GM23338 (cell line): ENCODE results near the gene INO80C. TPM values are rescaled to one million over a fixed set of nuclear protein-coding genes. Genes with fewer than 3 reads are reported as not detected.

Experiments
- ATAC-seq: fragments of 200-7000 bp; cut with Tn5 transposase; 3 replicates; pipeline ENCODE4 v1.9.1; 2020
- DNase-seq: peaks from one replicate; pipeline ENCODE4 v3.0.0-alpha.2; 2015; ENCODE audit warnings: low spot score
- H2AFZ ChIP-seq: fragments of 200-600 bp; sonication (generic); 2 replicates; pipeline ENCODE4 v1.8.0; 2016; ENCODE audit warnings: antibody characterized with exemption, mild to moderate bottlenecking, moderate library complexity
- H3F3A ChIP-seq: fragments of 200-600 bp; sonication (generic); replicated peaks from 2 replicates; pipeline ENCODE4 v1.8.0; 2017; ENCODE audit warnings: antibody characterized with exemption, mixed run types, low read depth
- H3K27ac ChIP-seq: fragments of 200-600 bp; sonication (generic); 2 replicates; pipeline ENCODE4 v1.6.1; 2016; ENCODE audit warnings: low read depth
- H3K27me3 ChIP-seq: fragments of 200-600 bp; sonication (generic); 2 replicates; pipeline ENCODE4 v1.8.0; 2016; ENCODE audit warnings: mild to moderate bottlenecking, mixed run types, moderate library complexity; ENCODE audit not compliant: insufficient read depth
- H3K36me3 ChIP-seq: fragments of 200-600 bp; sonication (generic); 2 replicates; pipeline ENCODE4 v1.8.0; 2016; ENCODE audit warnings: mild to moderate bottlenecking; ENCODE audit not compliant: insufficient read depth
- H3K4me1 ChIP-seq: fragments of 200-600 bp; sonication (generic); 2 replicates; pipeline ENCODE4 v1.8.0; 2016; ENCODE audit warnings: mild to moderate bottlenecking, moderate library complexity; ENCODE audit not compliant: insufficient read depth
- H3K4me2 ChIP-seq: fragments of 200-600 bp; sonication (generic); 2 replicates; pipeline ENCODE4 v1.7.1; 2017; ENCODE audit warnings: mixed run types
- H3K4me3 ChIP-seq: fragments of 200-600 bp; sonication (generic); 2 replicates; pipeline ENCODE4 v1.6.1; 2016; ENCODE audit warnings: mixed run types
- H3K79me2 ChIP-seq: fragments of 200-600 bp; sonication (generic); replicated peaks from 2 replicates; pipeline ENCODE4 v1.8.0; 2017; ENCODE audit warnings: mild to moderate bottlenecking; ENCODE audit not compliant: insufficient read depth
- H3K9me2 ChIP-seq: fragments of 200-600 bp; sonication (generic); 2 replicates; pipeline ENCODE4 v1.8.0; 2017; ENCODE audit not compliant: insufficient read depth
- H4K20me1 ChIP-seq: fragments of 200-600 bp; sonication (generic); replicated peaks from 2 replicates; pipeline ENCODE4 v1.8.0; 2017; ENCODE audit warnings: mild to moderate bottlenecking; ENCODE audit not compliant: insufficient read depth
- H3K27ac Mint-ChIP-seq: 2 replicates; pipeline ENCODE4 v1.8.0; 2020; ENCODE audit warnings: inconsistent platforms, mild to moderate bottlenecking, moderate library complexity, mixed read lengths
- H3K27me3 Mint-ChIP-seq: 3 replicates; pipeline ENCODE4 v1.8.0; 2022; ENCODE audit warnings: low read depth, mild to moderate bottlenecking, moderate library complexity, mixed read lengths, inconsistent platforms; ENCODE audit not compliant: insufficient read depth, poor library complexity
- H3K36me3 Mint-ChIP-seq: 3 replicates; pipeline ENCODE4 v1.8.0; 2021; ENCODE audit warnings: low read depth, mild to moderate bottlenecking, inconsistent platforms, moderate library complexity, mixed read lengths
- H3K4me1 Mint-ChIP-seq: 3 replicates; pipeline ENCODE4 v1.8.0; 2020; ENCODE audit warnings: mild to moderate bottlenecking, inconsistent platforms, mixed read lengths
- H3K4me3 Mint-ChIP-seq: 3 replicates; pipeline ENCODE4 v1.8.0; 2021; ENCODE audit warnings: moderate library complexity, mild to moderate bottlenecking, inconsistent platforms, mixed read lengths
- H3K9me3 Mint-ChIP-seq: 3 replicates; pipeline ENCODE4 v1.8.0; 2020; ENCODE audit warnings: moderate library complexity, mild to moderate bottlenecking, inconsistent platforms, mixed read lengths
- CREB1 ChIP-seq: fragments of 250-450 bp; sonication (Bioruptor Pico); IDR thresholded peaks from 2 replicates; pipeline ENCODE4 v1.5.0; 2020; ENCODE audit warnings: low read depth, mild to moderate bottlenecking, moderate library complexity
- CTCF ChIP-seq, 2 experiments: fragments of 200-600 bp in 1 of 2; sonication (generic) in 1 of 2; conservative IDR thresholded peaks; 2 replicates each; pipeline versions ENCODE4 v1.5.1 to v1.6.1; 2016 to 2017; ENCODE audit warnings: antibody characterized with exemption in 2 of 2, low read depth in 2 of 2, mild to moderate bottlenecking in 2 of 2, moderate library complexity in 1 of 2
- ETS1 ChIP-seq: IDR thresholded peaks from 2 replicates; pipeline ENCODE4 v1.6.1; 2016; ENCODE audit warnings: antibody characterized with exemption
- EZH2 ChIP-seq: fragments of 200-600 bp; sonication (generic); IDR thresholded peaks from one replicate; pipeline ENCODE4 v1.8.0; 2017; ENCODE audit warnings: antibody characterized with exemption, mild to moderate bottlenecking, low read depth; ENCODE audit not compliant: unreplicated experiment
- EZH2phosphoT487 ChIP-seq: fragments of 200-600 bp; sonication (generic); IDR thresholded peaks from one replicate; pipeline ENCODE4 v1.8.1; 2018; ENCODE audit warnings: antibody characterized with exemption; ENCODE audit not compliant: unreplicated experiment
- JUNB ChIP-seq: IDR thresholded peaks from one replicate; pipeline ENCODE4 v1.6.1; 2016; ENCODE audit warnings: antibody characterized with exemption; ENCODE audit not compliant: unreplicated experiment
- NANOG ChIP-seq: IDR thresholded peaks from 2 replicates; pipeline ENCODE4 v1.6.1; 2016; ENCODE audit warnings: antibody characterized with exemption, borderline replicate concordance
- POLR2AphosphoS5 ChIP-seq: IDR thresholded peaks from 2 replicates; pipeline ENCODE4 v1.6.1; 2016; ENCODE audit warnings: antibody characterized with exemption, low read depth
- REST ChIP-seq: IDR thresholded peaks from one replicate; pipeline ENCODE4 v1.6.1; 2018; ENCODE audit warnings: antibody characterized with exemption; ENCODE audit not compliant: unreplicated experiment
- STAT1 ChIP-seq: IDR thresholded peaks from one replicate; pipeline ENCODE4 v1.6.1; 2016; ENCODE audit warnings: antibody characterized with exemption; ENCODE audit not compliant: unreplicated experiment
- ZNF114 ChIP-seq: fragments of 250-450 bp; sonication (Bioruptor Pico); IDR thresholded peaks from 2 replicates; pipeline ENCODE4 v1.5.0; 2020; ENCODE audit warnings: mild to moderate bottlenecking, moderate library complexity
- ZNF331 ChIP-seq: fragments of 250-450 bp; sonication (Bioruptor Pico); IDR thresholded peaks from 2 replicates; pipeline ENCODE4 v1.5.0; 2020; ENCODE audit warnings: low read depth, mild to moderate bottlenecking, moderate library complexity
- polyA plus RNA-seq: library from polyadenylated mRNA; unstranded; fragments of >200 nt; fragmentation: Nextera tagmentation; extraction: Ambion mirVana; gene quantifications from 2 replicates; pipeline ENCODE4 v1.2.1, GENCODE V29; 2016
- total RNA-seq: library from RNA; depleted of rRNA; stranded (reverse); fragments of >200 nt; shearing (Covaris generic); gene quantifications from 2 replicates; pipeline ENCODE4 v1.2.3, GENCODE V29; 2014

The INO80C gene
- total and polyA plus RNA-seq, 2 experiments from 2014 or later: 16.3 to 52.3 TPM

- no peak for TF ChIP-seq EZH2phosphoT487
- no peak for TF ChIP-seq STAT1
- TF ChIP-seq EZH2: no peak
- no peak for TF ChIP-seq CREB1 (CRISPR knock-in tag)
These were observed 44.6 kb upstream of the INO80C start (continued) for GRCh38 chr18:35542356-35542755.

GRCh38 chr18:35535297-35535696 is 37.5 kb upstream of the INO80C start:
- TF ChIP-seq JUNB: no peak

GRCh38 chr18:35533916-35534405 is 36.2 kb upstream of the INO80C start:
- H3K4me3 ChIP-seq: no peak overlapping the region
- no peaks in the 10 kb centered on the region for H3K4me1 ChIP-seq
- H3K27me3 ChIP-seq: no peaks in the 10 kb centered on the region
- Mint-ChIP-seq H3K9me3 (peaks cover 36% of the 10 kb centered on the region), H3K27ac (no peak overlapping the region), H3K4me3 (no peak overlapping the region), H3K27me3 (no peaks in the 10 kb centered on the region), H3K36me3 (peaks cover 11% of the 10 kb centered on the region), H3K4me1 (no peaks in the 10 kb centered on the region)
- no peak overlapping the region for H3K27ac ChIP-seq
- DNase-seq: no peak
- ATAC-seq: no peak
- H3F3A ChIP-seq: no peaks in the 10 kb centered on the region
- H3K4me2 ChIP-seq: no peak overlapping the region
- H3K79me2 ChIP-seq: no peaks in the 10 kb centered on the region
- no peaks in the 10 kb centered on the region for H3K9me2 ChIP-seq
- no peaks in the 10 kb centered on the region for H4K20me1 ChIP-seq
- H2AFZ ChIP-seq: no peak overlapping the region
- no peaks in the 10 kb centered on the region for H3K36me3 ChIP-seq
- no peak for TF ChIP-seq NANOG
- TF ChIP-seq POLR2AphosphoS5: no peak
- no peak for TF ChIP-seq CREB1 (CRISPR knock-in tag)
- TF ChIP-seq ETS1: no peak
- no peak for TF ChIP-seq REST
- no peak for TF ChIP-seq EZH2phosphoT487
- no peak for TF ChIP-seq JUNB
- no peak for TF ChIP-seq ZNF331 (CRISPR knock-in tag)
- no peak for TF ChIP-seq EZH2
- TF ChIP-seq ZNF114 (CRISPR knock-in tag): no peak
- TF ChIP-seq CTCF (conservative IDR thresholded peaks at IDR 0.05; ENCODE audit: low read depth in 2 of 2): no peak

More at GRCh38 chr18:35535297-35535696, 37.5 kb upstream of the INO80C start:
- peaks cover 34% of the 10 kb centered on the region for H3K9me3 Mint-ChIP-seq
- no peak overlapping the region for H3K27ac Mint-ChIP-seq
- Histone ChIP-seq H3K9me2 (no peaks in the 10 kb centered on the region), H2AFZ (no peak overlapping the region), H3K36me3 (no peaks in the 10 kb centered on the region), H3K79me2 (no peaks in the 10 kb centered on the region), H3K27ac (no peak overlapping the region), H3K4me1 (no peaks in the 10 kb centered on the region), H3K4me3 (no peak overlapping the region), H4K20me1 (no peaks in the 10 kb centered on the region), H3F3A (no peaks in the 10 kb centered on the region), H3K4me2 (no peak overlapping the region), H3K27me3 (no peaks in the 10 kb centered on the region)
- ATAC-seq (no peak), DNase-seq (no peak)
- no peaks in the 10 kb centered on the region for H3K4me1 Mint-ChIP-seq
- H3K27me3 Mint-ChIP-seq: no peaks in the 10 kb centered on the region
- H3K4me3 Mint-ChIP-seq: no peak overlapping the region
- peaks cover 11% of the 10 kb centered on the region for H3K36me3 Mint-ChIP-seq
